ENCODE results near the gene LSM4. TPM values are rescaled to one million over a fixed set of nuclear protein-coding genes. Genes with fewer than 3 reads are reported as not detected.

The LSM4 gene
- total and polyA plus RNA-seq, 2 of the 13 experiments (the other 11 are each of a cell fraction or from before 2014, with no cell fraction given): 65.8 to 166 TPM

DNA sequence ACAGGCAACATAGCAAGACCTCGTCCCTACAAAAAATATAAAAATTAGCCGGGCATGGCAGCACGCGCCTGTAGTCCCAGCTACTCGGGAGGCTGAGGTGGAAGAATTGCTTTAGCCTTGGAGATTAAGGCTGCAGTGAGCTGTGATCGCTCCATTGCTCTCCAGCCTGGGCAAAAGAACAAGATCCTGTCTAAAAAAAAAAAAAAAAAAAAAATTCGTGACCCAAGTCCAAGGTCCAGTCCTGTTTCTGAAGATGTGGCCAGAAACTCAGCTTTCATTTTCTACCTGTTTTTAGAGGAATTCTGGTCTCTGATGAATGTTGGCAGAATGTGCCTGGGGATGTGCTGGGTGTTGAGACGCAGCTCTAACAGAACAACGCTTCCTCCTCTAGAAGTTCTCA lies 15.7 kb upstream of the LSM4 start (continued):
- peak; percentile 44 for TF ChIP-seq HNF4G (IDR thresholded peaks at IDR 0.05; ENCODE audit: borderline replicate concordance, low read depth, low read length)
- no peak for TF ChIP-seq HNF4G (CRISPR knock-in tag; IDR thresholded peaks at IDR 0.05; ENCODE audit: borderline replicate concordance, low read depth)
- no peak for TF ChIP-seq ZNF121 (CRISPR knock-in tag; IDR thresholded peaks at IDR 0.05)
- TF ChIP-seq, protein P1, sequence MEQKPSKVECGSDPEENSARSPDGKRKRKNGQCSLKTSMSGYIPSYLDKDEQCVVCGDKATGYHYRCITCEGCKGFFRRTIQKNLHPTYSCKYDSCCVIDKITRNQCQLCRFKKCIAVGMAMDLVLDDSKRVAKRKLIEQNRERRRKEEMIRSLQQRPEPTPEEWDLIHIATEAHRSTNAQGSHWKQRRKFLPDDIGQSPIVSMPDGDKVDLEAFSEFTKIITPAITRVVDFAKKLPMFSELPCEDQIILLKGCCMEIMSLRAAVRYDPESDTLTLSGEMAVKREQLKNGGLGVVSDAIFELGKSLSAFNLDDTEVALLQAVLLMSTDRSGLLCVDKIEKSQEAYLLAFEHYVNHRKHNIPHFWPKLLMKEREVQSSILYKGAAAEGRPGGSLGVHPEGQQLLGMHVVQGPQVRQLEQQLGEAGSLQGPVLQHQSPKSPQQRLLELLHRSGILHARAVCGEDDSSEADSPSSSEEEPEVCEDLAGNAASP (CRISPR knock-in tag; IDR thresholded peaks at IDR 0.05; ENCODE audit: borderline replicate concordance): no peak
- TF ChIP-seq HNF4A (CRISPR knock-in tag; IDR thresholded peaks at IDR 0.05): peak; percentile 29
- no peak for TF ChIP-seq ZZZ3 (CRISPR knock-in tag; IDR thresholded peaks at IDR 0.05; ENCODE audit: borderline replicate concordance)
- no peak for TF ChIP-seq SP5 (CRISPR knock-in tag; IDR thresholded peaks at IDR 0.05; ENCODE audit: borderline replicate concordance, low read depth)
- TF ChIP-seq CENPT (CRISPR knock-in tag; IDR thresholded peaks at IDR 0.05; ENCODE audit: low read depth): no peak
- TF ChIP-seq, protein P2, sequence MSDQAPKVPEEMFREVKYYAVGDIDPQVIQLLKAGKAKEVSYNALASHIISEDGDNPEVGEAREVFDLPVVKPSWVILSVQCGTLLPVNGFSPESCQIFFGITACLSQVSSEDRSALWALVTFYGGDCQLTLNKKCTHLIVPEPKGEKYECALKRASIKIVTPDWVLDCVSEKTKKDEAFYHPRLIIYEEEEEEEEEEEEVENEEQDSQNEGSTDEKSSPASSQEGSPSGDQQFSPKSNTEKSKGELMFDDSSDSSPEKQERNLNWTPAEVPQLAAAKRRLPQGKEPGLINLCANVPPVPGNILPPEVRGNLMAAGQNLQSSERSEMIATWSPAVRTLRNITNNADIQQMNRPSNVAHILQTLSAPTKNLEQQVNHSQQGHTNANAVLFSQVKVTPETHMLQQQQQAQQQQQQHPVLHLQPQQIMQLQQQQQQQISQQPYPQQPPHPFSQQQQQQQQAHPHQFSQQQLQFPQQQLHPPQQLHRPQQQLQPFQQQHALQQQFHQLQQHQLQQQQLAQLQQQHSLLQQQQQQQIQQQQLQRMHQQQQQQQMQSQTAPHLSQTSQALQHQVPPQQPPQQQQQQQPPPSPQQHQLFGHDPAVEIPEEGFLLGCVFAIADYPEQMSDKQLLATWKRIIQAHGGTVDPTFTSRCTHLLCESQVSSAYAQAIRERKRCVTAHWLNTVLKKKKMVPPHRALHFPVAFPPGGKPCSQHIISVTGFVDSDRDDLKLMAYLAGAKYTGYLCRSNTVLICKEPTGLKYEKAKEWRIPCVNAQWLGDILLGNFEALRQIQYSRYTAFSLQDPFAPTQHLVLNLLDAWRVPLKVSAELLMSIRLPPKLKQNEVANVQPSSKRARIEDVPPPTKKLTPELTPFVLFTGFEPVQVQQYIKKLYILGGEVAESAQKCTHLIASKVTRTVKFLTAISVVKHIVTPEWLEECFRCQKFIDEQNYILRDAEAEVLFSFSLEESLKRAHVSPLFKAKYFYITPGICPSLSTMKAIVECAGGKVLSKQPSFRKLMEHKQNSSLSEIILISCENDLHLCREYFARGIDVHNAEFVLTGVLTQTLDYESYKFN (CRISPR knock-in tag; conservative IDR thresholded peaks at IDR 0.05): peak; percentile 37; the same call in 1 of the 2 replicates
- TF ChIP-seq GTF2F1 (IDR thresholded peaks at IDR 0.05; ENCODE audit: low read length): no peak
- TF ChIP-seq, protein P3, sequence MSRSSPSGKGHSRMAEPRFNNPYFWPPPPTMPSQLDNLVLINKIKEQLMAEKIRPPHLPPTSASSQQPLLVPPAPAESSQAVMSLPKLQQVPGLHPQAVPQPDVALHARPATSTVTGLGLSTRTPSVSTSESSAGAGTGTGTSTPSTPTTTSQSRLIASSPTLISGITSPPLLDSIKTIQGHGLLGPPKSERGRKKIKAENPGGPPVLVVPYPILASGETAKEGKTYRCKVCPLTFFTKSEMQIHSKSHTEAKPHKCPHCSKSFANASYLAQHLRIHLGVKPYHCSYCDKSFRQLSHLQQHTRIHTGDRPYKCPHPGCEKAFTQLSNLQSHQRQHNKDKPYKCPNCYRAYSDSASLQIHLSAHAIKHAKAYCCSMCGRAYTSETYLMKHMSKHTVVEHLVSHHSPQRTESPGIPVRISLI (CRISPR knock-in tag; IDR thresholded peaks at IDR 0.05; ENCODE audit: borderline replicate concordance): peak; percentile 83
- TF ChIP-seq TEAD3 (CRISPR knock-in tag; optimal IDR thresholded peaks at IDR 0.05; ENCODE audit: borderline replicate concordance): no peak
- TF ChIP-seq CBX1 (IDR thresholded peaks at IDR 0.05; ENCODE audit: low read depth): no peak
- no peak for TF ChIP-seq GATA4 (IDR thresholded peaks at IDR 0.05; ENCODE audit: borderline replicate concordance, low read depth)
- TF ChIP-seq ZNF557 (CRISPR knock-in tag; IDR thresholded peaks at IDR 0.05): no peak
- no peak for TF ChIP-seq SIN3A (IDR thresholded peaks at IDR 0.05; ENCODE audit: borderline replicate concordance, low read depth, low read length)
